HEK293 (cell line): ENCODE measurements around the gene CACNB2.
A peak's percentile ranks its signal among the peaks of the same experiment; 100 is the strongest.

Experiments used
- CTCF ChIA-PET: fragments of 350-600 bp; formaldehyde crosslinking; extraction: SDS; loops from one replicate; lab custom pipeline; 2021; ENCODE audit warnings: antibody characterized with exemption; lab: Yijun Ruan, JAX
- POLR2A ChIA-PET: fragments of 300-600 bp; formaldehyde crosslinking; extraction: SDS; loops from one replicate; lab custom pipeline; 2020; ENCODE audit warnings: antibody characterized with exemption, inconsistent platforms; lab: Yijun Ruan, JAX
- H3K27ac ChIP-seq: fragments of 200-500 bp; sonication (Bioruptor generic); 2 replicates; pipeline ENCODE4 v1.5.1; 2014; ENCODE audit warnings: low read depth, low read length, control low read depth, inconsistent platforms; ENCODE audit errors: extremely low read depth
- H3K36me3 ChIP-seq, 2 experiments: fragments of 200-500 bp in 1 of 2; sonication (Bioruptor generic) in 1 of 2; 1 replicate in 1 of 2; 2 replicates in 1 of 2; pipeline ENCODE4 v1.5.1; 2014 to 2017; ENCODE audit warnings: inconsistent platforms in 2 of 2, low read length in 2 of 2; ENCODE audit not compliant: control insufficient read depth in 2 of 2, insufficient read depth in 1 of 2
- H3K4me1 ChIP-seq: fragments of 200-500 bp; sonication (Bioruptor generic); 2 replicates; pipeline ENCODE4 v1.5.1; 2014; ENCODE audit warnings: mild to moderate bottlenecking, low read length, inconsistent platforms; ENCODE audit not compliant: control insufficient read depth, insufficient read depth
- H3K4me3 ChIP-seq: 2 replicates; pipeline ENCODE4 v1.5.1; 2011; ENCODE audit warnings: low read depth, mild to moderate bottlenecking, control low read depth, low read length, moderate library complexity
- H3K9me3 ChIP-seq: fragments of 200-500 bp; sonication (Bioruptor generic); 2 replicates; pipeline ENCODE4 v1.5.1; 2014; ENCODE audit warnings: low read depth, low read length, inconsistent platforms; ENCODE audit not compliant: control insufficient read depth, insufficient read depth
- FEZF1 ChIP-seq: fragments of 450-650 bp; formaldehyde crosslinking; IDR thresholded peaks from 2 replicates; pipeline ENCODE4 v1.5.1; 2016; ENCODE audit warnings: missing biosample characterization, missing genetic modification characterization
- GLIS1 ChIP-seq: fragments of 450-650 bp; formaldehyde crosslinking; IDR thresholded peaks from 2 replicates; pipeline ENCODE4 v1.5.1; 2016; ENCODE audit warnings: missing biosample characterization, missing genetic modification characterization
- HOXC10 ChIP-seq: sonication (generic); formaldehyde crosslinking; IDR thresholded peaks from 2 replicates; pipeline ENCODE4 v1.8.1; 2023; ENCODE audit warnings: mild to moderate bottlenecking, missing genetic modification reagents
- HOXD13 ChIP-seq: sonication (generic); formaldehyde crosslinking; IDR thresholded peaks from 2 replicates; pipeline ENCODE4 v1.8.0; 2022; ENCODE audit warnings: missing genetic modification reagents, borderline replicate concordance
- KLF9 ChIP-seq: fragments of 450-650 bp; formaldehyde crosslinking; IDR thresholded peaks from 2 replicates; pipeline ENCODE4 v1.5.1; 2016; ENCODE audit warnings: missing biosample characterization, missing genetic modification characterization, low read depth
- OSR2 ChIP-seq: fragments of 450-650 bp; formaldehyde crosslinking; IDR thresholded peaks from 2 replicates; pipeline ENCODE4 v1.5.1; 2016; ENCODE audit warnings: missing biosample characterization, missing genetic modification characterization
- WT1 ChIP-seq: fragments of 450-650 bp; formaldehyde crosslinking; IDR thresholded peaks from 2 replicates; pipeline ENCODE4 v1.5.1; 2016; ENCODE audit warnings: missing biosample characterization, missing genetic modification characterization
- ZBTB17 ChIP-seq: fragments of 450-650 bp; formaldehyde crosslinking; IDR thresholded peaks from 2 replicates; pipeline ENCODE4 v1.5.1; 2016; ENCODE audit warnings: missing biosample characterization, missing genetic modification characterization
- ZEB2 ChIP-seq: fragments of 450-650 bp; formaldehyde crosslinking; IDR thresholded peaks from 2 replicates; pipeline ENCODE4 v1.5.1; 2016; ENCODE audit warnings: missing biosample characterization, missing genetic modification characterization
- ZFP37 ChIP-seq: fragments of 450-650 bp; formaldehyde crosslinking; IDR thresholded peaks from 2 replicates; pipeline ENCODE4 v1.5.1; 2016; ENCODE audit warnings: missing biosample characterization, missing genetic modification characterization
- ZNF133 ChIP-seq: fragments of 450-650 bp; formaldehyde crosslinking; IDR thresholded peaks from 2 replicates; pipeline ENCODE4 v1.5.1; 2016; ENCODE audit warnings: missing biosample characterization, missing genetic modification characterization
- ZNF202 ChIP-seq: fragments of 450-650 bp; formaldehyde crosslinking; IDR thresholded peaks from 2 replicates; pipeline ENCODE4 v1.5.1; 2016; ENCODE audit warnings: missing biosample characterization, missing genetic modification characterization, borderline replicate concordance
- ZNF266 ChIP-seq: fragments of 450-650 bp; formaldehyde crosslinking; IDR thresholded peaks from 2 replicates; pipeline ENCODE4 v1.5.1; 2016; ENCODE audit warnings: missing biosample characterization, missing genetic modification characterization, low read depth
- ZNF292 ChIP-seq: fragments of 450-650 bp; formaldehyde crosslinking; IDR thresholded peaks from 2 replicates; pipeline ENCODE4 v1.5.1; 2016; ENCODE audit warnings: low read depth, missing biosample characterization, missing genetic modification characterization, borderline replicate concordance
- ZNF341 ChIP-seq: fragments of 450-650 bp; formaldehyde crosslinking; IDR thresholded peaks from 2 replicates; pipeline ENCODE4; 2016; ENCODE audit warnings: low read depth, missing biosample characterization, missing genetic modification characterization
- ZNF558 ChIP-seq: fragments of 450-650 bp; formaldehyde crosslinking; IDR thresholded peaks from 2 replicates; pipeline ENCODE4 v1.5.1; 2016; ENCODE audit warnings: missing biosample characterization, missing genetic modification characterization
- ZNF624 ChIP-seq: fragments of 450-650 bp; formaldehyde crosslinking; IDR thresholded peaks from 2 replicates; pipeline ENCODE4 v1.5.1; 2017; ENCODE audit warnings: missing biosample characterization, missing genetic modification characterization
- ZNF626 ChIP-seq: fragments of 450-650 bp; sonication (Bioruptor Pico); formaldehyde crosslinking; IDR thresholded peaks from 2 replicates; pipeline ENCODE4 v1.5.1; 2018; ENCODE audit warnings: missing biosample characterization, missing genetic modification characterization, inconsistent platforms
- ZNF792 ChIP-seq: fragments of 450-650 bp; formaldehyde crosslinking; IDR thresholded peaks from 2 replicates; pipeline ENCODE4 v1.5.1; 2016; ENCODE audit warnings: missing biosample characterization, missing genetic modification characterization
- TF ChIP-seq, protein P1 (sequence below): sonication (generic); formaldehyde crosslinking; IDR thresholded peaks from 2 replicates; pipeline ENCODE4 v1.8.1; 2022; ENCODE audit warnings: mild to moderate bottlenecking, moderate library complexity, missing genetic modification reagents
- TF ChIP-seq, protein P2 (sequence below): fragments of 450-650 bp; formaldehyde crosslinking; IDR thresholded peaks from 2 replicates; pipeline ENCODE4 v1.5.1; 2016; ENCODE audit warnings: missing biosample characterization, missing genetic modification characterization
- TF ChIP-seq, protein P3 (sequence below): fragments of 450-650 bp; IDR thresholded peaks from 2 replicates; pipeline ENCODE4 v1.5.1; 2018; ENCODE audit warnings: missing biosample characterization, mild to moderate bottlenecking, missing genetic modification characterization
- TF ChIP-seq, protein P4 (sequence below): fragments of 450-650 bp; IDR thresholded peaks from 2 replicates; pipeline ENCODE4 v1.5.1; 2018; ENCODE audit warnings: missing biosample characterization, missing genetic modification characterization
- TF ChIP-seq, protein P5 (sequence below): fragments of 450-650 bp; formaldehyde crosslinking; IDR thresholded peaks from 2 replicates; pipeline ENCODE4 v1.5.1; 2016; ENCODE audit warnings: missing biosample characterization, missing genetic modification characterization
- TF ChIP-seq, protein P6 (sequence below): fragments of 450-650 bp; formaldehyde crosslinking; IDR thresholded peaks from 2 replicates; pipeline ENCODE4 v1.5.0; 2017; ENCODE audit warnings: missing biosample characterization, missing genetic modification characterization, borderline replicate concordance

The CACNB2 gene

DNA sequence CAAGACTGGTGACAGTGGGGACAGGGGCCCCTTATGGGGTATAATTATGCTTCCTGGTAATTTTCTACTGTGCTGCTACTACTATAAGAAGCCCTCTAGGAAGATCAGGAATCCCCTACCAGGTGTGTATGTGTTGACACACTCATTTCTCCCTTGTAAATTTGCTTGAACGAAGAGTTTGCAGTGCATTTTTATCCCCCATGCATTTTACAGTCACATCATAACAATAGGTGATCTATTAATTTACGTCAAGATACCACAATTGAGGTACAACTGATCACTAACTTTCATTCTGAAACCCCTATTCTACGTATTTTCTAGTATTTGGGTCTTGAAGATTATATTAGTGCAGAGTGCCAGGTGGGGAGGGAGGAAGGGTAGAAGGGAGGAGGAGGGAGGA, 258.9 kb downstream of the CACNB2 start:
- TF ChIP-seq ZNF626 (tag by site-specific recombination) (no peak), ZNF202 (tag by site-specific recombination) (no peak), GLIS1 (tag by site-specific recombination) (no peak), ZNF133 (peak; percentile 90), ZNF292 (tag by site-specific recombination) (no peak)
- TF ChIP-seq, protein P1, sequence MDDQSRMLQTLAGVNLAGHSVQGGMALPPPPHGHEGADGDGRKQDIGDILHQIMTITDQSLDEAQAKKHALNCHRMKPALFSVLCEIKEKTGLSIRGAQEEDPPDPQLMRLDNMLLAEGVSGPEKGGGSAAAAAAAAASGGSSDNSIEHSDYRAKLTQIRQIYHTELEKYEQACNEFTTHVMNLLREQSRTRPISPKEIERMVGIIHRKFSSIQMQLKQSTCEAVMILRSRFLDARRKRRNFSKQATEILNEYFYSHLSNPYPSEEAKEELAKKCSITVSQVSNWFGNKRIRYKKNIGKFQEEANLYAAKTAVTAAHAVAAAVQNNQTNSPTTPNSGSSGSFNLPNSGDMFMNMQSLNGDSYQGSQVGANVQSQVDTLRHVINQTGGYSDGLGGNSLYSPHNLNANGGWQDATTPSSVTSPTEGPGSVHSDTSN: no peak
- TF ChIP-seq, all 188 proteins: peak for 1
- Histone ChIP-seq H3K4me3 (no peak overlapping the region), H3K4me1 (peaks cover 6% of the 10 kb centered on the region), H3K27ac (no peak overlapping the region), H3K36me3 (no peaks in the 10 kb centered on the region), H3K9me3 (no peaks in the 10 kb centered on the region)
- ChIA-PET POLR2A (no interaction called here), CTCF (no interaction called here)

DNA sequence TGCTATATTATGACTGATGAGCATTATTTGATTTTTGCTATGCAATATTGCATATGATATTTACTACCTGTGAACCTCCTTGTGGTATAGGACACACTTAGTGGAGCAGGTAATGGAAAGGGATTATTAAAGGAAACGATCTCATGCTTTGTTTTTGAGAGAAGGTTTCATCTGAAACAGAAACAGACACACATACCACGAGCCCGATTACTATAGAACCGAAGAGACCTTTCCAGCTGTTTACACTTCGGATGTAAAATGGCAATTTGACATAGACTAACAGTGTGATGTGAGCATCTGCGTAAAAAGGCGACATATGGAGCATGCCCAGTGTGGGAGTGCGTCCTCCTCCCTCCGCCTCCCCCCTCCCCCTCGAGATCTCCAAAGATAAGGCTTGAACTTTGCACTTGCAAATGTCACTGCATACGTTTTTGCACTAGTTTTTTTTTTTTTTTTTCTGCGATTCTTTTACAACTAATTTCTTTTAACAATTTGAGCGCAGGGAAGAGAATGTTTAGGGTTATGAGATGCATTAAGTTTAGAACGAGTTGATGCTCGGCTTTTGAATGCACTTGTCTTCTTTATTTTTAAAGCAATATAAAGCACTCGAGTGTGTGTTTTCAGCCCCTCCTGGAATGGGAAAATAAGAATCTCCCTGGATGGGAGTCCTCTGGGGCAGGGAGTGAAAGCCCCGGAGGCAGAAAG, 260.1 kb downstream of the CACNB2 start:
- CTCF ChIA-PET: interaction anchor here (0.6 kb wide), 1 partner anchor 123 kb away, joined by 3 read pairs; no protein-coding TSS in a partner anchor
- Histone ChIP-seq H3K9me3 (no peaks in the 10 kb centered on the region), H3K4me1 (peaks cover 6% of the 10 kb centered on the region), H3K4me3 (peak overlapping the region; percentile 43), H3K36me3 (no peaks in the 10 kb centered on the region), H3K27ac (no peak overlapping the region)
- POLR2A ChIA-PET: no interaction called here
- TF ChIP-seq, protein P2, sequence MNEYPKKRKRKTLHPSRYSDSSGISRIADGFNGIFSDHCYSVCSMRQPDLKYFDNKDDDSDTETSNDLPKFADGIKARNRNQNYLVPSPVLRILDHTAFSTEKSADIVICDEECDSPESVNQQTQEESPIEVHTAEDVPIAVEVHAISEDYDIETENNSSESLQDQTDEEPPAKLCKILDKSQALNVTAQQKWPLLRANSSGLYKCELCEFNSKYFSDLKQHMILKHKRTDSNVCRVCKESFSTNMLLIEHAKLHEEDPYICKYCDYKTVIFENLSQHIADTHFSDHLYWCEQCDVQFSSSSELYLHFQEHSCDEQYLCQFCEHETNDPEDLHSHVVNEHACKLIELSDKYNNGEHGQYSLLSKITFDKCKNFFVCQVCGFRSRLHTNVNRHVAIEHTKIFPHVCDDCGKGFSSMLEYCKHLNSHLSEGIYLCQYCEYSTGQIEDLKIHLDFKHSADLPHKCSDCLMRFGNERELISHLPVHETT (tag by site-specific recombination): no peak
- TF ChIP-seq HOXC10 (CRISPR knock-in tag): no peak
- TF ChIP-seq, protein P3, sequence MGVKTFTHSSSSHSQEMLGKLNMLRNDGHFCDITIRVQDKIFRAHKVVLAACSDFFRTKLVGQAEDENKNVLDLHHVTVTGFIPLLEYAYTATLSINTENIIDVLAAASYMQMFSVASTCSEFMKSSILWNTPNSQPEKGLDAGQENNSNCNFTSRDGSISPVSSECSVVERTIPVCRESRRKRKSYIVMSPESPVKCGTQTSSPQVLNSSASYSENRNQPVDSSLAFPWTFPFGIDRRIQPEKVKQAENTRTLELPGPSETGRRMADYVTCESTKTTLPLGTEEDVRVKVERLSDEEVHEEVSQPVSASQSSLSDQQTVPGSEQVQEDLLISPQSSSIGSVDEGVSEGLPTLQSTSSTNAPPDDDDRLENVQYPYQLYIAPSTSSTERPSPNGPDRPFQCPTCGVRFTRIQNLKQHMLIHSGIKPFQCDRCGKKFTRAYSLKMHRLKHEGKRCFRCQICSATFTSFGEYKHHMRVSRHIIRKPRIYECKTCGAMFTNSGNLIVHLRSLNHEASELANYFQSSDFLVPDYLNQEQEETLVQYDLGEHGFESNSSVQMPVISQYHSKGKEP (tag by site-specific recombination): peak; percentile 69
- peak; percentile 91 for TF ChIP-seq WT1 (tag by site-specific recombination)
- TF ChIP-seq ZBTB17 (tag by site-specific recombination): peak; percentile 53; the same call in 1 of the 2 replicates
- TF ChIP-seq, protein P4, sequence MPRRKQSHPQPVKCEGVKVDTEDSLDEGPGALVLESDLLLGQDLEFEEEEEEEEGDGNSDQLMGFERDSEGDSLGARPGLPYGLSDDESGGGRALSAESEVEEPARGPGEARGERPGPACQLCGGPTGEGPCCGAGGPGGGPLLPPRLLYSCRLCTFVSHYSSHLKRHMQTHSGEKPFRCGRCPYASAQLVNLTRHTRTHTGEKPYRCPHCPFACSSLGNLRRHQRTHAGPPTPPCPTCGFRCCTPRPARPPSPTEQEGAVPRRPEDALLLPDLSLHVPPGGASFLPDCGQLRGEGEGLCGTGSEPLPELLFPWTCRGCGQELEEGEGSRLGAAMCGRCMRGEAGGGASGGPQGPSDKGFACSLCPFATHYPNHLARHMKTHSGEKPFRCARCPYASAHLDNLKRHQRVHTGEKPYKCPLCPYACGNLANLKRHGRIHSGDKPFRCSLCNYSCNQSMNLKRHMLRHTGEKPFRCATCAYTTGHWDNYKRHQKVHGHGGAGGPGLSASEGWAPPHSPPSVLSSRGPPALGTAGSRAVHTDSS: no peak
- no peak for TF ChIP-seq KLF9 (tag by site-specific recombination)
- TF ChIP-seq ZNF558 (tag by site-specific recombination): peak; percentile 10; the same call in 1 of the 2 replicates
- 0 out of 2 replicates have a peak, but pooled peaks have one; percentile 18 for TF ChIP-seq ZEB2
- no peak for TF ChIP-seq HOXD13 (CRISPR knock-in tag)
- TF ChIP-seq FEZF1 (tag by site-specific recombination): peak; percentile 61
- TF ChIP-seq OSR2 (tag by site-specific recombination): no peak
- TF ChIP-seq, protein P5, sequence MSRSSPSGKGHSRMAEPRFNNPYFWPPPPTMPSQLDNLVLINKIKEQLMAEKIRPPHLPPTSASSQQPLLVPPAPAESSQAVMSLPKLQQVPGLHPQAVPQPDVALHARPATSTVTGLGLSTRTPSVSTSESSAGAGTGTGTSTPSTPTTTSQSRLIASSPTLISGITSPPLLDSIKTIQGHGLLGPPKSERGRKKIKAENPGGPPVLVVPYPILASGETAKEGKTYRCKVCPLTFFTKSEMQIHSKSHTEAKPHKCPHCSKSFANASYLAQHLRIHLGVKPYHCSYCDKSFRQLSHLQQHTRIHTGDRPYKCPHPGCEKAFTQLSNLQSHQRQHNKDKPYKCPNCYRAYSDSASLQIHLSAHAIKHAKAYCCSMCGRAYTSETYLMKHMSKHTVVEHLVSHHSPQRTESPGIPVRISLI (tag by site-specific recombination): peak; percentile 96
- TF ChIP-seq, protein P6, sequence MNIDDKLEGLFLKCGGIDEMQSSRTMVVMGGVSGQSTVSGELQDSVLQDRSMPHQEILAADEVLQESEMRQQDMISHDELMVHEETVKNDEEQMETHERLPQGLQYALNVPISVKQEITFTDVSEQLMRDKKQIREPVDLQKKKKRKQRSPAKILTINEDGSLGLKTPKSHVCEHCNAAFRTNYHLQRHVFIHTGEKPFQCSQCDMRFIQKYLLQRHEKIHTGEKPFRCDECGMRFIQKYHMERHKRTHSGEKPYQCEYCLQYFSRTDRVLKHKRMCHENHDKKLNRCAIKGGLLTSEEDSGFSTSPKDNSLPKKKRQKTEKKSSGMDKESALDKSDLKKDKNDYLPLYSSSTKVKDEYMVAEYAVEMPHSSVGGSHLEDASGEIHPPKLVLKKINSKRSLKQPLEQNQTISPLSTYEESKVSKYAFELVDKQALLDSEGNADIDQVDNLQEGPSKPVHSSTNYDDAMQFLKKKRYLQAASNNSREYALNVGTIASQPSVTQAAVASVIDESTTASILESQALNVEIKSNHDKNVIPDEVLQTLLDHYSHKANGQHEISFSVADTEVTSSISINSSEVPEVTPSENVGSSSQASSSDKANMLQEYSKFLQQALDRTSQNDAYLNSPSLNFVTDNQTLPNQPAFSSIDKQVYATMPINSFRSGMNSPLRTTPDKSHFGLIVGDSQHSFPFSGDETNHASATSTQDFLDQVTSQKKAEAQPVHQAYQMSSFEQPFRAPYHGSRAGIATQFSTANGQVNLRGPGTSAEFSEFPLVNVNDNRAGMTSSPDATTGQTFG (tag by site-specific recombination): no peak
- no peak for TF ChIP-seq ZFP37 (tag by site-specific recombination)
- TF ChIP-seq ZNF266 (tag by site-specific recombination): no peak
- TF ChIP-seq ZNF341 (tag by site-specific recombination): peak; percentile 60
- no peak for TF ChIP-seq ZNF624
- TF ChIP-seq ZNF792 (tag by site-specific recombination): 0 out of 2 replicates have a peak, but pooled peaks have one; percentile 60
